ENCODE data around the gene DLG2. TPM values are rescaled to one million over a fixed set of nuclear protein-coding genes. Genes with fewer than 3 reads are reported as not detected.
"Not testable (repeated sequence)": the region's sequence is repeated elsewhere in the genome, so short reads cannot be mapped to it uniquely, and the experiment has no call there.

Gene DLG2
- total RNA-seq, 1 donor from 2014 or later = 6.1 TPM

DNA sequence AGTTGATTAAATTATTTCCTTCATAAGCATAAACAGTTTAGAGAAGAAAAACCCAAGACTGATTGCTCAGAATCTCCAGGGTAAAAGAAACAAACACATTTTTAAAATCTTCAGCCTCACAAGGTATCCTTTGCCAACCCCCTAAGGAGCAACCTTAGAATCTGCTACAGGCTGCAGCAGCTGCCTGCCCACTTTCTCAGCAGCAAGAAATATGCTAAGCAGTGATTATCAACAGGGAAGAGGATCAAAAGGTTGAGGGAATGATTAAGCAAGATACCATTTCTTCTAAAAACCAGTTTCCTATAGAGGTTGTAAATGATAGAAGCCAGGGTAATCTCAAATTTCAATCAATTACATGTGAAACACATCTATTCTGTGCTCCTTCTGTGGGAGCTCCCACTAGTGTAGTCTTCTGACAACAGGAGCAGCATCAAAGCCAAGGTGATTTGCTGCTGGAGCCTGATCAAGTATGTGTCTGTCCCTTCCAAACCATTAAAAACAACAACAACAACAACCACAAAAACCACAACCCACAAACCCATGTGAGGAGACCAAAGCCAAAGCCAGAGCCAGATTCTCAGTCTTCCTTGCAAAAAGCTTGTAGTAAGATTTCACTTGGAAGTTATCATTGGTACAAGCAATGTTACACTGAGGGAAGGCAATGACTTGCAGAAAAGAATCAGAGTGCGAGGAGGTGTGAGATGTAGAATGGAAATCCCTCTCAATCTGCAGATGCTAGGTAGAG lies 761.2 kb downstream of the DLG2 start:
- ATAC-seq (ENCODE audit: poor library complexity) = peak; percentile 31
- no peak for DNase-seq
- intact Hi-C loops (cut with DNase I) = no loop called here

DNA sequence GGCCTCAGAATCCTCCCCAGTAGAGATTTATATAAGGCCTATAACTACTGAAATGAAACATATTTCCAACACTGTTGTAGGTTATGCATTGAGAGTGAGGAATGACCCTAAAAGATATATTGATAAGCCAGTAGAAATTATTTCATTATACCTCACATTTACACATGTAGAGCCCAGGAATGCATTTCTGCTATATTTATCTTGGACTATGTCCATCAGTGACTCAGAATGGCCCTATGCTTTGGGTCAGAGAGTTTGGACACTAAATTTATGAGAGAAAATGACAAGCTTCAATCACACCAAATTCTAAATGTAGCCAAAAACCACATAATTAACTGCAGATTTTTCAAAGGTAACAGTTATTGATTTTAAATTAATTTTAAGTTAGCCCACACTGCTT lies 761.9 kb downstream of the DLG2 start:
- intact Hi-C loops (cut with DNase I) = no loop called here
- ATAC-seq (ENCODE audit: poor library complexity) = peak; percentile 41
- DNase-seq = no peak

GRCh38 chr11:84857746-84858145 lies 769.4 kb downstream of the DLG2 start:
- no peak for DNase-seq
- intact Hi-C loops (cut with DNase I) = no loop called here
- no peak for ATAC-seq (ENCODE audit: poor library complexity)

- DNase-seq = no peak
- no peak for ATAC-seq (ENCODE audit: poor library complexity)
- intact Hi-C loops (cut with DNase I) = no loop called here
These were observed 771.5 kb downstream of the DLG2 start for GRCh38 chr11:84855508-84856245.

DNA sequence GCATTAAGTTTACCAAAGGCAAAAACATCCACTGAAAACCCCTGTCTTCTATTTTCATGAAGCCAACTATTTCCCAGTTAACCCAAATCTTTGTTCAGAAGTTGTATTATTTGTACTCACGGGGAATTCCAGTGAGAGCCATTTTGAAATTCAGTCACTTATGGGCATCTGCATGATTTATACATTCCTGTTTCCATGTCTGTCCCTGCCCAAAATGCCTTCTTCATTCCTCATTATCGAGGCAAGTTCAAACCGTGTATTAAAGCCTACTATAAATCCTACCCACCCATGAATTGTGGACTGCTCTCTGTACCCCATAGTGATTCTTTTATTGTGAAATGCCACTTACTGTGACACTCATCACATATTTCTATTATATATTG lies 772.7 kb downstream of the DLG2 start:
- ATAC-seq (ENCODE audit: poor library complexity) (no peak), DNase-seq (no peak)
- intact Hi-C loops (cut with DNase I) = no loop called here

- intact Hi-C loops (cut with DNase I) = no loop called here
- ATAC-seq (ENCODE audit: poor library complexity) = no peak
- DNase-seq = no peak
These were observed 773.2 kb downstream of the DLG2 start for GRCh38 chr11:84853841-84854497.

GRCh38 chr11:84847842-84848241 lies 779.3 kb downstream of the DLG2 start:
- ATAC-seq (ENCODE audit: poor library complexity) (no peak), DNase-seq (no peak)
- intact Hi-C loops (cut with DNase I) = no loop called here

GRCh38 chr11:84840201-84840600 lies 786.9 kb downstream of the DLG2 start:
- DNase-seq; ATAC-seq (ENCODE audit: poor library complexity); intact Hi-C loops (cut with DNase I): not testable (repeated sequence)

GRCh38 chr11:84837402-84838069 lies 789.6 kb downstream of the DLG2 start:
- ATAC-seq (ENCODE audit: poor library complexity) (no peak), DNase-seq (no peak)
- intact Hi-C loops (cut with DNase I) = no loop called here

- DNase-seq = no peak
- ATAC-seq (ENCODE audit: poor library complexity) = no peak
- intact Hi-C loops (cut with DNase I) = no loop called here
These were observed 790.8 kb downstream of the DLG2 start for GRCh38 chr11:84836371-84836770.

DNA sequence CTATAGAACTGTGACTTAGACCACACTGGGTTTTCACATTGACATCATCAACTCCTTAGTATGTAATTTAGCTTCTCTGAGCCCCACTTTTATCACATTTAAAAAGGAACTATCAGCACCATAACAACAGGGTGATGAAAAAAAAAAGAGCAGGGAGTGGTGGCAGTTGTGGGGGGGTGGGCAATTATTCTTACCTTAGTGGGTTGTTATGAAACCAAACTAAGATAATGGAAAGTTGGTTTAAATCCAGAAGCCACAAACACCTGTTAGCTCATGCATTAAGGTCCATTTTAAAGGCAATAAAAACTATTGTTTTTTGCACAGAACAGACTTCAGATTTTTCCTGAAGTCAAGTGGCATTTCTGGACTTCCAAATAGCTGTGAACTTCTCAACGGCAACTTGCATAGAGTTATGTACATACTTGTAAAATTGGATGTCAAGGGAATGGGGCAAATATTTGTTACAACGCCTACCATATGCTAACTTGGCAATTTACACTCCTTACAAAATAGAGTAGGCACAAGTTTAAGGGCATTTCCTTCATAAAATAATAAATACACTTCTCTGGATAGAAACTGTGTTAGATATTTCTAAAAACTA lies 793.6 kb downstream of the DLG2 start:
- ATAC-seq (ENCODE audit: poor library complexity) (no peak), DNase-seq (no peak)
- intact Hi-C loops (cut with DNase I) = no loop called here

DNA sequence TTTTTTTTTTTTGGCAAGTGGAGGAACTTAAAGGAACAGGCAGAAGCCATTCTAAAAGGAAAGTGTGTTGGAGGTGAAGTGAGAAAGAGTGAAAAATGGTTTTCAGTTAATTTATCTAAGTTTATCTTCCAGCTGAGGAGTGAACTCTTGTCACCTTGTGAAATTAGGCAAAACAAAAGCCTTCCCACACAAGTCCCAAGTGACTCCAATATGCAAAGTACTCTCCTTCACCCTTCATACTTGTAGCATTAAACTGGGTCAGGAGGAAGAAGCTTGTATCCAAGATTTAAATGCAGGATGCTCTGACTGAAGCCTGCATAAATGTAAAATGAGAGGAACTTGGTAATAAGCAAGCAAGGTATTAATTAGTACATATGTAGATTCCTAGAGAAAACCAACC lies 796.8 kb downstream of the DLG2 start:
- intact Hi-C loops (cut with DNase I) = no loop called here
- DNase-seq = no peak
- ATAC-seq (ENCODE audit: poor library complexity) = no peak

DNA sequence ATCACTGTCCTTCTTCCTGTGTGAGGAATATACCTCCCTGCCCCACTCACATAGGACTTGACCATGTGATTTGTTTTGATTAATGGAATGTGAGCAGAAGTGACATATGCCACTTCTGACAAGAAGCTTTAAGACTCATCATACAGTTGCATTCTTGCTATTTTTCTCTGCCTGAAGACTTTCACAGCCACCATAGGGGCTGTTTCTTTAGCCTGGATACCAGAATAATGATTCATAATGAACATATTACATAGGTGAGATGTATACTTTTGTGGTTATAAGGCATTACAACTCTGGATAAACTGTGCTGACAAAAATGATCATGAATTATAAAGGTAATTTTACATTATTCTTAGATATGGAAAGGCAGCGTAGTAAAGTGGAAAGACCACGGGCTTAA lies 798.0 kb downstream of the DLG2 start:
- DNase-seq = no peak
- intact Hi-C loops (cut with DNase I) = no loop called here
- no peak for ATAC-seq (ENCODE audit: poor library complexity)

DNA sequence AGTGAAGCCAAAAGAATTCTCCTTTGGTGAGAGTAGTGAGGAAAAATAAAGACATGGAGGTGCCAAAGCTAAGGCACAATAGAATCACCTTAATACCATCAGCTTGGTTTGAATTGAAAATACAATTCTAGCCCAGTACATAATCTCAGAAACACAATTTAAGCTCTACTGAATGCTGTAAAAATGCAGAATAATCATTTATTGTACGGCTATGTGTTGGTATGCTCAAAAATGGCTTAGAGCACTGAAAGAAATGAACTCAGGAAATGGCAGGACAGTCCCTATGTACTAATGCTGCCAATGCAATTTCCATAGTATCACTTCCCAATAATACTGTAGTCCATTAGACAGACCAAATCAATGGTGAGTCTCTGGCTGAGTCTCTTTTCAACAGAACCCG lies 798.5 kb downstream of the DLG2 start:
- intact Hi-C loops (cut with DNase I) = no loop called here
- no peak for DNase-seq

GRCh38 chr11:84825106-84825660 lies 802.0 kb downstream of the DLG2 start:
- ATAC-seq (ENCODE audit: poor library complexity) = peak; percentile 22
- intact Hi-C loops (cut with DNase I) = no loop called here
- DNase-seq = no peak

More for the DNA sequence above, 798.5 kb downstream of the DLG2 start:
- no peak for ATAC-seq (ENCODE audit: poor library complexity)

- intact Hi-C loops (cut with DNase I) = no loop called here
- DNase-seq = no peak
- no peak for ATAC-seq (ENCODE audit: poor library complexity)
These were observed 802.5 kb downstream of the DLG2 start for GRCh38 chr11:84824624-84825023.

DNA sequence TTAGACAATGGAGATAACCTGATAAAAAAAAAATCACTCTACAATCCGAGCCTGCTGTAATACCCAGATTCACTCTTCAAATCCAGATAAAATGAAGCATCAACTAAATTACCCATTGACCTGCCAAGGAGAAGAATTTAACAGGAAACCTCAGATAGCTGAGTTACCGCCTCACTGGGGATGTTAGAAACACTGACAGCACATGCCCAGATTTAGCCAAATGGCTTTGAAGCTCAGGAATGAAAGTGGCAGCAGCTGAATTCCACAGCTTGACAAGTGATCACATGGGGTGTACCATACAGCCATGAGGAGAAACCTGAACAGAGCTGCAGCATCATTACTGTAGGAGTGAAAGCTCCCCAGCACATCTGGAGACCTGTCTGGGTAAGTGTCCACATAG lies 807.6 kb downstream of the DLG2 start:
- intact Hi-C loops (cut with DNase I) = no loop called here
- DNase-seq (no peak), ATAC-seq (ENCODE audit: poor library complexity) (peak; percentile 46)

DNA sequence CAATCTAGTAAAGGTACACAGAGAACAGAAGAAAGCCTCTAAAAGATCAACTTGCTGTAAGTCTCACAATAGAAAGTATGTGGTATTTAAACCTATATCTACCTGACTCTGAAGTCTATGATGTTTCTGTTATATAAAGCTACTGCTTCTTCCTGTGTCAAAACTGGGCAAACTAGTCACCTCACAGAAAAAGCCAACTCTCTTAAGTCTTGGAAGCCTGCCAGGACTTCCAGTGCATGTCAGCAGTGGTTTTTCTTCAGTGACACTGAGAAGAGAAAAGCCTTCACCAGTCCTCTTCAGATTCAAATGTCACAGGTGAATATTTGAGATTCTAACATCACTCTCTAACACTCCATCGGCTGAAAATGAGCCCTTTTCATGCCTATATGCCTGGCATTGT lies 808.0 kb downstream of the DLG2 start:
- intact Hi-C loops (cut with DNase I) = no loop called here
- DNase-seq = no peak
- ATAC-seq (ENCODE audit: poor library complexity) = peak; percentile 25

- ATAC-seq (ENCODE audit: poor library complexity) (no peak), DNase-seq (no peak)
- intact Hi-C loops (cut with DNase I) = no loop called here
These were observed 809.1 kb downstream of the DLG2 start for GRCh38 chr11:84817998-84818397.

Data from Right ventricle myocardium superior (tissue), 1 donor.